Right atrium auricular region (tissue), 2 donors: Measurements from ENCODE around the gene GPR63. TPM values are rescaled to one million over a fixed set of nuclear protein-coding genes. Genes with fewer than 3 reads are reported as not detected.

Experiments used
- DNase-seq: peaks from one replicate; pipeline ENCODE4 v3.0.0-alpha.2; 2019; ENCODE audit warnings: low spot score
- H3K27ac ChIP-seq, 2 donors: fragments of 200-600 bp; sonication (generic); 1 replicate in 1 of 2; 2 replicates in 1 of 2; pipeline ENCODE4 v1.5.1; 2016 to 2019
- H3K27me3 ChIP-seq, 2 donors: fragments of 200-600 bp; sonication (generic); one replicate each; pipeline versions ENCODE4 v1.5.1 to v1.6.0; 2017 to 2019
- H3K36me3 ChIP-seq: fragments of 200-600 bp; sonication (generic); one replicate; pipeline ENCODE4 v1.5.1; 2016
- H3K4me1 ChIP-seq, 2 donors: fragments of 200-600 bp; sonication (generic); one replicate each; pipeline versions ENCODE4 v1.5.1 to v1.6.0; 2017 to 2019
- H3K4me3 ChIP-seq, 2 donors: fragments of 200-600 bp; sonication (generic); 1 replicate in 1 of 2; 2 replicates in 1 of 2; pipeline ENCODE4 v1.5.1; 2017 to 2019; ENCODE audit warnings: mild to moderate bottlenecking in 1 of 2, moderate library complexity in 1 of 2
- H3K9me3 ChIP-seq, 2 donors: fragments of 200-600 bp; sonication (generic); one replicate each; pipeline ENCODE4 v1.5.1; 2019
- CTCF ChIP-seq, 2 donors: fragments of 200-600 bp; sonication (generic); IDR thresholded peaks; one replicate each; pipeline ENCODE4 v1.5.1; 2019; ENCODE audit warnings: antibody characterized with exemption in 2 of 2
- total RNA-seq, 2 donors: library from RNA; depleted of rRNA; stranded (reverse); fragments of >200 nt; gene quantifications; one replicate each; pipeline ENCODE4 v1.1.0, GENCODE V29; 2016

GPR63 gene
- total RNA-seq, 2 donors from 2014 or later: 0.37 to 0.86 TPM

- H3K4me1 ChIP-seq: no peaks in the 10 kb centered on the region
- H3K27me3 ChIP-seq: no peaks in the 10 kb centered on the region
These were observed 49.3 kb downstream of the GPR63 start for GRCh38 chr6:96787846-96788580.

GRCh38 chr6:96786336-96786735 lies 50.9 kb downstream of the GPR63 start:
- Histone ChIP-seq H3K4me3 (no peak overlapping the region), H3K4me1 (no peaks in the 10 kb centered on the region), H3K9me3 (no peaks in the 10 kb centered on the region), H3K27ac (no peak overlapping the region), H3K27me3 (no peaks in the 10 kb centered on the region), H3K36me3 (no peaks in the 10 kb centered on the region)
- DNase-seq: no peak
- TF ChIP-seq CTCF (IDR thresholded peaks at IDR 0.05): no peak

More at GRCh38 chr6:96787846-96788580, 49.3 kb downstream of the GPR63 start:
- no peak overlapping the region for H3K27ac ChIP-seq
- H3K4me3 ChIP-seq: no peak overlapping the region
- TF ChIP-seq CTCF (IDR thresholded peaks at IDR 0.05): no peak
- H3K36me3 ChIP-seq: no peaks in the 10 kb centered on the region
- no peak for DNase-seq
- no peaks in the 10 kb centered on the region for H3K9me3 ChIP-seq

- Histone ChIP-seq H3K36me3 (no peaks in the 10 kb centered on the region), H3K27ac (no peak overlapping the region), H3K4me3 (no peak overlapping the region), H3K9me3 (no peaks in the 10 kb centered on the region), H3K27me3 (no peaks in the 10 kb centered on the region), H3K4me1 (no peaks in the 10 kb centered on the region)
- no peak for TF ChIP-seq CTCF (IDR thresholded peaks at IDR 0.05)
- no peak for DNase-seq
These were observed 52.6 kb downstream of the GPR63 start for GRCh38 chr6:96784650-96785049.

GRCh38 chr6:96783307-96783706 lies 54.0 kb downstream of the GPR63 start:
- Histone ChIP-seq H3K9me3 (no peaks in the 10 kb centered on the region), H3K4me1 (no peaks in the 10 kb centered on the region), H3K4me3 (no peak overlapping the region), H3K27ac (no peak overlapping the region), H3K36me3 (no peaks in the 10 kb centered on the region), H3K27me3 (no peaks in the 10 kb centered on the region)
- TF ChIP-seq CTCF (IDR thresholded peaks at IDR 0.05): no peak
- DNase-seq: no peak

GRCh38 chr6:96781557-96781956 lies 55.7 kb downstream of the GPR63 start:
- no peaks in the 10 kb centered on the region for H3K27me3 ChIP-seq
- H3K4me3 ChIP-seq: no peak overlapping the region
- H3K27ac ChIP-seq: no peak overlapping the region
- no peak for TF ChIP-seq CTCF (IDR thresholded peaks at IDR 0.05)
- H3K36me3 ChIP-seq: no peaks in the 10 kb centered on the region
- H3K9me3 ChIP-seq: no peaks in the 10 kb centered on the region
- H3K4me1 ChIP-seq: no peaks in the 10 kb centered on the region
- DNase-seq: no peak

- peaks cover 0 to 3% of the 10 kb centered on the region in 2 donors for H3K9me3 ChIP-seq
- no peak for TF ChIP-seq CTCF (IDR thresholded peaks at IDR 0.05)
- no peak overlapping the region for H3K4me3 ChIP-seq
- H3K4me1 ChIP-seq: no peaks in the 10 kb centered on the region
- no peaks in the 10 kb centered on the region for H3K27me3 ChIP-seq
- no peak for DNase-seq
- H3K27ac ChIP-seq: no peak overlapping the region
- H3K36me3 ChIP-seq: no peaks in the 10 kb centered on the region
These were observed 60.2 kb downstream of the GPR63 start for GRCh38 chr6:96777113-96777512.
